Cortex of kidney (tissue), 1 donor: ENCODE results near the gene HDGF.

Experiments used
- DNase-seq: peaks from one replicate; lab custom pipeline; 2025; lab: John Stamatoyannopoulos, UW

HDGF gene

DNA sequence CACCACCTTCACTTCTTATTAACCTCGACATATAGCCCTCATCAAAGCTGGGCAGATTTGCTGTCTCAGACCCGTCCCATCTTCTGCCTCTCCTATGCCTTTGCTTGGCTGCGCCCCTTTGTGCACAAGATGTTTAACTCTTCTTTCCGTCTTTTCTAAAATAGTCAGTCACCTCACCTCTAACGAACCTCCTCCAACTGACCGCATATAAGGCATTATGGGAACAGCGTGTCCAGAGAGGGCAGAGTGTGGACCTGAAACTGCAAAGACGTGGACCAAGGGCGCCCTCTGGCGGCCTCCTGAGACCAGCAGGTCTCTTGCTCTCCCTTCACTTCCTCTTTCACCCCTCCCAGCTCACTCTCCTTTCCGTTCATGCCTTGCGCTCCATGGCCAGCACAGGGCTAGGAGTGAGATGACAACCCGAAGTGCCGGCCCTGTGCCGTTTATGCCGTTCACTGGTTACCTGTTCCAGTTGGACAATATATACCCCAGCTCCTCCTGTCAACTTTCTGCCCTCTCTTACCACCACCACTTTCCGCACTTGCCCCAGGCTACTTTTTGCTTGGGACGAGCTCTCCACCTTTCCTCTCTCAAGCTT is 25.7 kb downstream of the HDGF start:
- DNase-seq = no peak

DNA sequence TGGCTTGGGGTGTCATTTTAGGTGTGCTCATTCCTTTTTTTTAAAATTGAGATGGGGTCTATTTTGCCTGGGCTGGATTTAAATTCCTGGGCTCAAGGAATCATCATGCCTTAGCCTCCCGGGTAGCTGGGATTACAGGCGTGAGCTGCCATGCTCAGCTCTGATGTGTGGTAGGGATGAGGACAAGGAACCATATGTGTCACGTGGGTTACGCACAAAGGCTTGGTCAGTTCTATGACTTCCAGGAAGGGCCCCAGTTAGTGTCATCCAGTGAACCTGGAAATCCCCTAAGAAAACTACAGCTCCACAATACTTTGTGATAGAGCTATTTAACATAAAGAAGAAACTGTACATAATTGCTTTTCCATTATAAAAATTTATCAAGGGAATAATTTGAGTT is 29.9 kb downstream of the HDGF start:
- DNase-seq = no peak

GRCh38 chr1:156721131-156721530 is 30.3 kb downstream of the HDGF start:
- no peak for DNase-seq

DNA sequence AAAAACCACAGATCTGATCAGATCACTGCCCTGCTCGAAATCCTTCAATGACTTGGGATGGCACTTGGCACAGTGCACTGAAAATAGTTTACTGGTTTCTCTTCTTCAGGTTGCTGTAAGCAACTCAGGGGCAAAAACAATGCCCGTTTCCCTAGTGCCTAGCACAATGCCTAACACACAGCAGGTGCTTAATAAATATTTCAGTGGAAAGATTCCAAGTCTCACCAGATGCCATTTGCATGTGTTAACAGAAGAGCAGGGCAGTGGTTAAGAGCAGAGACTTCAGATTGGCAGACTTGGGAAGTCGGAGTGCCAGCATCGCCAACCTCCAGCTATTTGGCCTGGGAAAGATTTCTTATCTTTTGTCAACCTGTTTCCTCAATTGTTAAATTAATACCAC is 34.1 kb downstream of the HDGF start:
- DNase-seq = no peak

DNA sequence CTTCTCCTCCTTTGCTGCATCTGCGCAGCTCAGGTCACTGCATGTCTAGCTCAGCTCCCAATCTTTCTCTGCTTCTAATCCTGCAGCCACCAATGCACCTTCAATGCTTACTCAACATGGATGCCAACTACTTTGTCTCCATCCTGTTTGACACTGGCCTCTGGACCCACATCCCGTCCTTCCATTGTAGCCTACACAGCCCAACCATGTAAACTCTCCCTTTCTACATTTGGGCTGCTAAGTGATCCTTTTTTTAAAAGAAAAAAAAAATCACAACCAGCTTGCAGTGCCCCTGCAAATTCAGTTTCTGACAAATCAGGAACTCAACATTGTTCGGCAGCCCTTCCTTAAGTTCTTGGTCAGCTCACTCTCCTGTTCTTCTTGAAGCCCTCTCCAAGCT is 36.6 kb downstream of the HDGF start:
- DNase-seq = no peak

DNA sequence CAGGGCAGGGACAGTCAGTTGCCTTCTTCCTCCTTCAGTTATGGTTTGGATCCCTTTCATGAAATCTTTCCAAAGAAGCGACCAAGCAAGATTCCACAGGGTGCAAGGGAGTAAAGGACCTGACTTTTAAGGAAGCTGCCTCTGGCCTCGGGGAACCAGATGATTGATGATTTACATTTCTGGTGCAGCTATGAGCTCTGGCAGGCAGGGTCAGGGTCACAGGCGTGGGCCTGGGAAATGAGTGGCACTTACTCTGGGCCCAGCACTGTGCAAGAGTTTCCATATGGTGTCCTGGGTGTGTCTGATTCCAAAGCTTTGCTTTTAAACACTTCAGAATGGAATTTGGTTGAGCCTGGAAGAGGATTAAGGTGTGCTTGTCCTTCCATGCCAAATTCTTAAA is 38.8 kb downstream of the HDGF start:
- DNase-seq = no peak

DNA sequence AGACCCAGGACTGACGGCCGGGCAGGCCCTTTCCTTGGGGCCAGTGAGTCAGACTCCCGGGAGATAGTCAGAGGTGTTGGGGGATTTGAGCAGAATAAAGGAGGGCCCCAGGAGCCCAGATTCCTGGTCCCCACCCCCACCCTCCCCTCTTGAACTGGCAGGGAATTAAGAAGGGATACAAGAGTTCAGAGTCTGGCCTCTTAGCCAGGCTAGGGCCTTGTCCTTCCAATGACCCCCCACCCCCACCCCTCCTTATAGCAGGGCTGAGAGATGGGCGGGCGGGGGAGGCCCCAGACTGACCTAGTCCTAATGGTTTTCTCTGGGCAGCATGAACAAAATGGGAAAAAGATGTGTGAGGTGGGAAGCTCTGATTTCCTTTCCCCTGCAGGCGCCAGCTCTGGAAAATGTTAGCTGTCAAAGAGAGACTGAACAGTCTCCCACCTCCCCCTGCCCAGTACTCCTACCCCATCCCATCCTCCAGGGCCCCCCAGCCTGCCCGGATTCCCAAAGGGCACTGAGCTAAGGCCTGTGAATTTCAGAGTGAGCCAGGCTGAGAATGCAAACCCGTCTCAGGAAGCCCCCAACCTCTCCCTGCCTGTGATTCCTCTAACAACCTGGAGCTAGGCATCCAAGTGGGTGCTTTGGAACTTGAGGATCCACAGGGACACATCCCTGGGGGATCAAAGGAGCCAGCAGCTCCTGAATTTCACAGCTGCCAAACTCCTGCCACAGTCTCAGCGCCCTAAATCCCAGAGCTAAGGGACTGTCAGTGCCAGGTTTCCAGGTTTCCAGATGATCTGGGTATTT is 40.3 kb downstream of the HDGF start:
- DNase-seq = no peak

DNA sequence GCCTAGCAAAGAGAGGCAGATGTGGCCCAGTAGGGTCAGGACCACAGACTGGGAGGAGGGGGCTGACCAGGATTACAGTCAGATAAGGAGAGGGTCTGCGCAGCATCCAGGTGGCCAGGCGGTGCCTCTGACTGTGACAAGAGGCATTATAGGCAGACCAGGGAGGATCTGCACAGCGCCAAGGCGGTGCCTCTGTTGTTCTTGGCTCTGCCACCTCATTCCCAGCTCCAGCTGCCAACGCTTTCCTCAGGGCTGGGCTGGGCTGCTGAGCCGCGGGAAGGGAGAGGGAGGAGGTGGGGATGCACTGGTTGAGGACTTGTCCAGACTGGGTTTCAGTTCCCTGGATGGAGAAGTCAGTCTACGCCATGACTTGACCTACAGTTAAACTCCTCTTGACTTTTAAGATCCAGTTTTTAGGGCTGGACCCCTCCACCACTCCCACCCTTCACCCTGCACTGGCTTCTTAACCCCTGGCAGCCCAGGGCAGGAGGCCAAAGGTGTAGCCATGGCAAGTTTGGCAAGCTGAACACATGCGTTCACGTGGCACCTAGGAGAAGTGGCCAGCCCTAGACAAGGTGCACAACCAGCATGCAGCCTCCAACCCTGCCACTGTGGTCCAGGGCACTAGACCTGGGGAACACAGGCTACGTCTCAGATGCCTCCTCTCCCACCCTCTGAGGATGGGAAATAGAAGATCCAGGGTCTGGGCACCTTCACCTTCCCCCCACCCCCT is 41.6 kb downstream of the HDGF start:
- DNase-seq = no peak

GRCh38 chr1:156709031-156709430 is 42.4 kb downstream of the HDGF start:
- no peak for DNase-seq

GRCh38 chr1:156708218-156708661 is 43.2 kb downstream of the HDGF start:
- no peak for DNase-seq

DNA sequence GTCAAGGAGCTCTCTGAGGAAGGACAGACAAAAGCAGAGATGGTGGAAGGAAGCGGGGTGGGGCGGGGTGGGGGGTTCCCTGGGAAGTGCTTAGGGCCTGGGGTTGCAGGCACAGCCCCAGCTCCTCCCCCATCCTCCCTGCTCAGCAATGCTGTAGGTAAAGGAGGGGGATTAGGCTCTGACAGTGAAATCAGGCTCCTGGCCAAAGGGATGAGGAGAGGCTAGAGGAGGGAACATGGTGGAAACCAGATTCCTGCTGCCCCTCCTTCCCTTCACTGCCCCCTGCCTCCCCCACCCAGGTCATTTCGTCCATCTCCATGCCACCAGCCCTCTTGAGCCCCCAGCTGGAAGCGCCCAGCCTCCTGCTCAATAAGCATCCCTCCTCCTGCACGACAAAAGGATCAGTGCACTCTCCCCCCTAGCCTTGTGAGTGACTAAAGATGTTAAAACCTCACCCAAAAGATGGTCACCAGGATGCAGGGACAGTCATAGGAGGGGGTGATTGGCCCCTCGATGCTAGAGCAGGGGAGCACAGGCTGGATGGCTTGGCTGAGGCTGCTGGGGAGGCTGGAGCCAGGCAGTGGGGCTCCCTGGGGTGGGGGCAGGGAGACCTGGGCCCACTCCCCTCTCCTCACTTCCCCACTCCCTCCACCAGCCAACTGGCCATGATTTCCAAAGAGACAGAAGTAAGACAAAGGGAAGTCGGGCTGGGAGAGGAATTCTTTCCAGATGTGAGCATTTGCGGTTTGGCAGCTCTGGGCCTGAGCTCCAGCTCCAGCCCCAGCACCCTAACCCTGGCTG is 43.9 kb downstream of the HDGF start:
- no peak for DNase-seq

DNA sequence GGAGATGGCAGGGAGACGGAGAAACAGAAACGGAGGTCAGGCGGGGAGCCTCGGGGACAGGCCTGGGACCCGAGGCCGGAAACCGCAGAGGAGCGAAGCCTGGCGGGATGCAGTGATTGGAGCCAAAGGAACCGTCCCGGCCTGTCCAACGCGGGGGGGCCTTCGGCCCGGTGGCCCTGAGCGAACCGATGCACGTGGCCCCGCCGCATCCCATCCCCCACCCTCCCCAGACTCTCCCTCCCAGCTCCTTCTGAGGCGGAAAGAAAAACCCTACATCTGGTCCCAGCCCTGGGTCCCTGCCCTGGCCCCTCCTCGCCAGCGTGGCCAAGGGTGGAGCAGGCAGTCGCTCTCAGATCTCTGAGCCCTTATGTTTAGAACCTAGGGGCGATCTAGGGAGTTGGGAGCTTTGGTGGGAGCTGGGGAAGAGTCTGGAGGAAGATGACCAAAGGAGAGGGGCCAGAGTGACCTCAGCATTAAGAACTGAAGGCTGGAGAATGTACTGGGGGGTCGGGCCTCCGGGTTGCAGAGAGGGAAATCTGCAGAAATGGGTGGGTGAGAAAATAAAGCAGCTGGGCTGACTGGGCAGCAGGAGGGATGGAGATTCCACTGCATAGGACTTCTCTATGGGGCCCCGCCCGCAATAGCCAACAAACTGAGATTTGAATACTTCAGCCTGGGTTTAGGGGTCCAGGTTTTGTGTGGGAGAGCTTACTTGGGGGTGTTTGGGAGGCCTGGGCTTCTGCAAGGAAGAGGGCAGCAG is 44.6 kb downstream of the HDGF start:
- DNase-seq = no peak

DNA sequence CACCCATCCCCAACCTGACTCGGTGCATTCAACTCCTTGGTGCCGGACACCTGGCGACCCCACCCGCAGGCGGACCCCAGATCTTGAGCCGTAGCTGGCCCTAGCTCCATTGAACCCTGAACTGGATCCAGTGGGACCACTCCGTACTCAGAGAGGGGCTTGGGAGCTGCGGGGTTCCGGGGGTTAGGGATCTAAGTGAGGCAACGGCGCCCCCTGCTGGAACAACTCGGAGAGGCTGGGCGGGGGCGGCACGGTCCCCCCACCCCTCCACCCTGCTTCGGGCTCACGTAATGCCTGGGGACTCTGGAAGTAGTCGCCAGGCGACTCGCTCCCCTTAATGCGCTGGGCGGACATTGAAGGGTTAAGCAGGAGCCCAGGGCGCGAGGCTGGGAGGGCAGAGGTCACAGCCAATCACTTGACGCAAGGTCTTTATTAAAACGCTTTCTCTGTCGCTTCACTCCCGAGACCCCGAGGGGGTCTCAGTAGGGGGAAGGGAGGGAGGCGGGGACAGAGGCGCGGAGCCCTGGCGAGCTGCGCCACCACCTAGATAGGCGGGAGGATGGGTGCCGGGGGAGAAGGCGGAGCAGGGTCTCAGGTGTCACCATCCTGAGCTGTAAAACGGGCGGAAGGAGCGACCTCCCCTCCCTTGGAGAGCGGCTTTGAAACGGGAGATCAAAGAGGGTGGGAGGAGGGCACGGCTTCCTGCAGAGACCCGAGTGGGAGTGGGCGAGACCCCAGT is 45.4 kb downstream of the HDGF start:
- no peak for DNase-seq

- DNase-seq = no peak
Observed at GRCh38 chr1:156705321-156705917, 46.1 kb downstream of the HDGF start, which contains the start of gene CRABP2. Gene CRABP2, minus strand, starts transcription at chr1:156705583. Its CDS starts 137 bp downstream, at chr1:156705446.

DNA sequence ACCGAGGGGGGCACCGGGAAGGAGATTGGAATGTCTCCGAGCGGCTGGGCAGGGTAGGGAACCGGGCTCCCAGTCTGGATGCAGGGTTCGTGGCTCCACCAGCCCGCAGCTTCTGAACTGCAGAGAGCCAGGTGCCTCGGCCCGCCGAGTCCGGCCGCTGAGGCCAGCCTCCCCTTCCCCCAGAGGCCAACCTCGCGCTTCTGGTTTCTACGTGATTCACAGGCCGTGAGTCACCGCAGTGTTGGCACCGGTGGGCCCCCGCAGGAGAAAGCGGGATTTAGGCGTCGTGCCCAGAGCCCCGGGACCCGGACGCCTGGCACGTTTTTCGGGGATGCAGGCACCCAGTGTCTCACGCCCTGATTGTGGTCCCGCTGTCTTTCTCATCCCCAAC is 46.5 kb downstream of the HDGF start:
- no peak for DNase-seq

GRCh38 chr1:156704166-156704711 is 47.2 kb downstream of the HDGF start:
- DNase-seq = no peak

DNA sequence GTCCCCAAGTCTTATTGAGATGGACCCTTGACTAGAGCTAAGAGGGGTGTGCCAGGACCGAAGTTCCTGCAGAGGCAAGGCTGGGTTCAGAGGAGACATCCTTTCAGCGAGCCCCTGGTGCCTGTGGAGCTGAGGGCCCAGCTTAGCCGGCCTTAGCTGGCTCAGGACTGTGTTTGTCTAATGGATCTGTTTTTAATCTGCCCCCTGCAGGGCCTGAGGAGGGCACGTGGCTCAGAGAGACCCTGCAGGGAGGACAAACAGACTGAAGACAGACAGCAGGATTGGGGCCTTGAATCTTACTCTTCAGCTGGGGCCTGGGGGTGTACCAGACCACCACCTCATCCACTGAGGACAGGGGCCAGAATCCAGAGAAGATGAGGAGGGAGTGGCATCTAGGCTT is 47.7 kb downstream of the HDGF start:
- DNase-seq = no peak

- no peak for DNase-seq
Observed at GRCh38 chr1:156703336-156703735, 48.1 kb downstream of the HDGF start.

DNA sequence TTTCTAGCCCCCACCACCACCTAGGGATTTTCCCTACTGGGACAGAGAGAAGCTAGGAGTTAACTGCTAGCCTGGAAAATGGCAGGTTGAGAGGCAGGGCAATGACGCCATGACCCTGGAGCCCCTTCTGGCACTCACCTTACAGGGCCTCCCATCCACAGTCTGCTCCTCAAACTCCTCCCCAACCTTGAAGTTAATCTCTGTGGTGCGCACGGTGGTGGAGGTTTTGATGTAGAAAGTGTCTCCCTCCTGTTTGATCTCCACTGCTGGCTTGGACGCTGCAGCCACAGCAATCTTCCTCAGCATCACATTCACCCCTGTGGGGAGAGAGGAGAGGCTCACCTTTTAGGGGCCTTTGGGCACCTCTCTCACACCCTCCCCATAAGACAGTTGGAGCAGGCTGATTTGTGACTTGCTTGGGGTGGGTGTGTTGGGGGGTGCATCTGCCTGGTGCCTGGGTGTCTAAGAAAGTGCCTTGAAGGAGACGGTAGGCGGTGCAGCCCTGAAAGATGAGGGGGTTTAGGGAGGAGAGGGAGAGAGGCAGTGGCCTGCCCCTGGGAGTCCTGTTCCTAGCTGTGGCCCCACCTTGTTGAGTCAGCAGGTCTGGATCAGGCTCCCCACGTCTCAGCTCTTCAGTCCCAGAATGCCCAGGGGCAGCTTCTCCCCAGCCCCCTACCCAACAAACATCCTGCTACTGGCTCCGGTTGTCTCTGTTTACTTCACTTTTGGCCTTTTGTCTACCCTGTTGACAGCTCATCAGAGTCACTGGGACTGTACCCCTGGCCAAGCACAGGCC is 50.5 kb downstream of the HDGF start:
- no peak for DNase-seq
